T-cell (primary cell): ENCODE data around the gene PRTN3. TPM values are rescaled to one million over a fixed set of nuclear protein-coding genes. Genes with fewer than 3 reads are reported as not detected.

ENCODE experiments used
- ATAC-seq, 4 experiments: fragments of 200-7000 bp in 3 of 4; fragments of 150-1000 bp in 1 of 4; cut with Tn5 transposase; replicated peaks in 1 of 4; 1 replicate in 3 of 4; 2 replicates in 1 of 4; pipeline ENCODE4 v1.10.0; 2021; ENCODE audit warnings: moderate library complexity in 3 of 4, mild to moderate bottlenecking in 2 of 4, moderate number of reproducible peaks in 1 of 4
- CTCF ChIA-PET, 2 donors: fragments of 300-600 bp; sonication (Branson Sonifier 250); formaldehyde crosslinking; loops; one replicate each; lab custom pipeline; 2022; ENCODE audit warnings: antibody characterized with exemption in 2 of 2; lab: Charles Lee
- POLR2A ChIA-PET, 2 donors: fragments of 300-600 bp; sonication (Branson Sonifier 250); formaldehyde crosslinking; loops; one replicate each; lab custom pipeline; 2022; ENCODE audit warnings: antibody characterized with exemption in 2 of 2; lab: Charles Lee
- DNase-seq, 35 experiments: peaks; one replicate each; pipeline versions ENCODE4 v3.0.0 to v3.0.0-alpha.2; 2013 to 2023
- H3K27ac ChIP-seq: one replicate; pipeline ENCODE4 v1.5.1; 2013; ENCODE audit warnings: low read length
- H3K27me3 ChIP-seq, 2 experiments: replicated peaks in 1 of 2; 1 replicate in 1 of 2; 2 replicates in 1 of 2; pipeline versions ENCODE4 v1.6.1 to v1.7.0; 2013; ENCODE audit warnings: low read length in 1 of 2, mixed read lengths in 1 of 2; ENCODE audit not compliant: control insufficient read depth in 2 of 2, insufficient read depth in 2 of 2; ENCODE audit errors: extremely low read depth in 1 of 2
- H3K36me3 ChIP-seq, 2 donors: 1 replicate in 1 of 2; 2 replicates in 1 of 2; pipeline versions ENCODE4 v1.6.1 to v1.7.0; 2013; ENCODE audit warnings: low read length in 1 of 2; ENCODE audit not compliant: control insufficient read depth in 2 of 2, insufficient read depth in 1 of 2; ENCODE audit errors: extremely low read depth in 1 of 2
- H3K4me1 ChIP-seq, 2 experiments: 1 replicate in 1 of 2; 2 replicates in 1 of 2; pipeline versions ENCODE4 v1.6.1 to v1.7.0; 2013; ENCODE audit warnings: low read length in 2 of 2, mixed read lengths in 1 of 2; ENCODE audit not compliant: insufficient read depth in 2 of 2, control insufficient read depth in 1 of 2; ENCODE audit errors: extremely low read depth in 1 of 2
- H3K4me3 ChIP-seq, 2 donors: 1 replicate in 1 of 2; 2 replicates in 1 of 2; pipeline versions ENCODE4 v1.5.1 to v1.7.0; 2013; ENCODE audit warnings: mild to moderate bottlenecking in 2 of 2, low read length in 1 of 2, moderate library complexity in 1 of 2; ENCODE audit not compliant: control insufficient read depth in 1 of 2; ENCODE audit errors: extremely low read depth in 1 of 2
- H3K9me3 ChIP-seq: 2 replicates; pipeline ENCODE4 v1.7.0; 2013
- H3K27ac Mint-ChIP-seq, 2 donors: one replicate each; pipeline ENCODE4 v1.8.0; 2020 to 2021; ENCODE audit warnings: mild to moderate bottlenecking in 2 of 2, mixed read lengths in 2 of 2
- H3K27me3 Mint-ChIP-seq, 2 donors: one replicate each; pipeline ENCODE4 v1.8.0; 2021 to 2022; ENCODE audit warnings: mixed read lengths in 2 of 2
- H3K36me3 Mint-ChIP-seq: one replicate; pipeline ENCODE4 v1.8.0; 2021; ENCODE audit warnings: mixed read lengths
- H3K4me1 Mint-ChIP-seq, 3 donors: one replicate each; pipeline ENCODE4 v1.8.0; 2020 to 2022; ENCODE audit warnings: mixed read lengths in 3 of 3, mild to moderate bottlenecking in 1 of 3
- H3K4me3 Mint-ChIP-seq, 3 donors: one replicate each; pipeline ENCODE4 v1.8.0; 2020 to 2022; ENCODE audit warnings: mild to moderate bottlenecking in 3 of 3, mixed read lengths in 3 of 3, moderate library complexity in 3 of 3
- H3K9me3 Mint-ChIP-seq, 3 donors: one replicate each; pipeline ENCODE4 v1.8.0; 2020 to 2022; ENCODE audit warnings: mixed read lengths in 3 of 3
- WGBS: methylation state at CpG from one replicate; pipeline ENCODE4 v1.1.5; 2013; ENCODE audit warnings: missing lambda C conversion rate; ENCODE audit not compliant: insufficient coverage; 5-methylcytosine and 5-hydroxymethylcytosine counted together
- total RNA-seq, 35 experiments: library from RNA in 6 of 35; stranded (reverse) in 6 of 35; fragments of 120-200 nt in 1 of 35; gene quantifications; one replicate each; pipeline versions ENCODE4 v1.2.1 to v1.2.4 and lab custom pipeline; 2013 to 2026

The PRTN3 gene
- total RNA-seq, 5 donors from 2014 or later (not counting 1 experiment from before 2014, with no cell fraction given) = 0.50 TPM; not detected in 4

DNA sequence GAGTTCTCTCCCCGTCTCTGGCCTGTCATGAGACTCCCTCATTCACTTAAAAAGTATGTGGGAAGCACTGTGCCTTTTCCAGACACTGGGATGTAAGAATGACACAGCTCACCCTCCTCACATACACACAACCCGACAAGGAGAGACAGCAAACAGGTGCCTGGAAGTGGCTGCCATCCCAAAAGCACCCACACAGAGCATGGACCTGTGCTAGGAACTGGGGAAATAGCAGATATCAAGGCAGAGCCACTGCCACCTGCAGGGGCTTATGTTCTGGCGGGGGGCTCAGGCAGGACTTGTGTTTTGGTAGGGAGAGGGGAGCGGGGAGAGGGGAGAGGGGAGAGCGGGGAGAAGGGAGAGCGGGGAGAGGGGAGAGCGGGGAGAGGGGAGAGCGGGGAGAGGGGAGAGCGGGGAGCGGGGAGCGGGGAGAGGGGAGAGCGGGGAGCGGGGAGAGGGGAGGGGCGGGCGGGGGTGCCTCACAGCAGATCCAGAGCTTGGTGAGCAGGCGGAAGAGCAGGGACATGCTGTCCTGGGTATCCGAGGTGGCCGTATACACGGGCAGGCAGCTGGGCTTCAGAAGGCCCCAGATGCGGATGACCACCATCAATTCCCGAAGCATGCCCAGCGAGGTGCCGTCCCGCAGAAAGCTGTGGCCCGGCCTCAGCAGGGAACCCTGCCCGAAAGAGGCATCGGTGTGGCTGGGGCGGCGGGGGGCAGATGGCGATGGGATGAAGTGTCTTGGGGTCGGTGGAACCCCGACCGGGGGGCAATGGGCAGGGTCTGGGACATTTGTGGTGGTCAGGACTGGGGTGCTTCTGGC lies 30.9 kb downstream of the PRTN3 start:
- H3K36me3 Mint-ChIP-seq = peaks cover 16% of the 10 kb centered on the region
- peaks cover 10 to 18% (median 17%) of the 10 kb centered on the region in 3 donors for H3K4me1 Mint-ChIP-seq
- H3K27me3 ChIP-seq = no peaks in the 10 kb centered on the region
- no peak overlapping the region for H3K4me3 ChIP-seq
- peak overlapping the region; percentile 90 to 92 for H3K27ac Mint-ChIP-seq
- CTCF ChIA-PET = interaction anchor here in 1 of 2 donors (1.0 kb wide), 1 partner anchor 8 kb away, joined by 8 read pairs; no protein-coding TSS in a partner anchor
- peak overlapping the region; percentile 71 to 79 (median 79) for H3K4me3 Mint-ChIP-seq
- H3K36me3 ChIP-seq = peaks cover 12 to 23% of the 10 kb centered on the region in 2 donors
- ATAC-seq = peak in 2 of 4 experiments; percentile 0 to 7
- H3K27ac ChIP-seq = peak overlapping the region; percentile 65
- no peaks in the 10 kb centered on the region for H3K9me3 Mint-ChIP-seq
- no peaks in the 10 kb centered on the region for H3K9me3 ChIP-seq
- DNase-seq = peak in 6 of 35 experiments; percentile 15 to 62 (median 36)
- POLR2A ChIA-PET = interaction anchor here in 1 of 2 donors (0.7 kb wide), 1 partner anchor 39 kb away, joined by 5 read pairs; no protein-coding TSS in a partner anchor
- peaks cover 2 to 33% of the 10 kb centered on the region in 2 experiments for H3K4me1 ChIP-seq
- WGBS = 94% methylated on average over 18 of the region's 33 CpGs
- H3K27me3 Mint-ChIP-seq = no peaks in the 10 kb centered on the region

DNA sequence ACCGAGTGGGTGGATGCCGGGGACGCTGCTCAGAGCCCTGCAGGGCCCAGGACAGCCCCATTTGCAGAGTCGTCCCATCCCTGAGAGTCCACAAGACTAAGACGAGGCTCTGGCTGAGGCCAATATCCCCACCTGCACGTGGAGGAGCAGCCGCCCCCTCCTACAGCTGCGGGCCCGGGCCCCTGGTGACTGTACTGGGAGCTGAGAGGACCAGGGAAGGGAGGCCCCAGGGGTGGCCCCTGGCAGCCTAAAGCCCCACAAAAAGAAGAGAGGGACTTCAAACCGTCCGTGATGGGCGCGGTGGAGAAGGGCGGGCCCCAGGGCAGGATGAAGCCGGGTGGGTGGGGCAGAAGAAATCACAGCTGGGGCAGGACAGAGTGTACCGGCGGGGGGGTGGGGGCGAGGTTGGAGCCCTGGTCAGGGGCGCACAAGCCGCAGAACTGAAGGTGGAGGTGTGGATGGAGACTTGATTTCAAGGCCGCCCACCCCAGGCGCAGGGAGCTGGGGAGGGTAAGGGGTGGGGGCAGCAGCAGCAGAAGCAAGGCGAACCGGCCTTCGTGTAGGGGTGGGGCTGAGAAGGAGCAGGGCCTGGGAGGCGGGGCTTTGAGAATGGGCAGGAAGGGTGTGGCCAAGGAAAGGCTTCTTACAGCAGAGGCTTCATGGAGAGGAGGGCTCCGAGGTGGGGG lies 31.6 kb downstream of the PRTN3 start:
- peaks cover 12 to 27% of the 10 kb centered on the region in 2 donors for H3K36me3 ChIP-seq
- H3K4me1 ChIP-seq = peaks cover 2 to 33% of the 10 kb centered on the region in 2 experiments
- Mint-ChIP-seq H3K36me3 (peaks cover 14% of the 10 kb centered on the region), H3K27me3 (no peaks in the 10 kb centered on the region), H3K9me3 (no peaks in the 10 kb centered on the region), H3K4me1 (peaks cover 10 to 17% (median 16%) of the 10 kb centered on the region in 3 donors), H3K27ac (peak overlapping the region; percentile 89 to 92), H3K4me3 (peak overlapping the region; percentile 71 to 79 (median 79))
- peak overlapping the region; percentile 65 for H3K27ac ChIP-seq
- POLR2A ChIA-PET = interaction anchor here in 1 of 2 donors (0.7 kb wide), 1 partner anchor 38 kb away, joined by 5 read pairs; no protein-coding TSS in a partner anchor
- CTCF ChIA-PET = interaction anchor here in 1 of 2 donors (1.0 to 1.5 kb wide), 2 partner anchors 9 to 21 kb away, joined by 5 to 8 read pairs; partner anchors contain the start of genes MED16 and RNU6-9
- H3K4me3 ChIP-seq = peak overlapping the region in 1 of 2 donors; percentile 31
- H3K9me3 ChIP-seq = no peaks in the 10 kb centered on the region
- H3K27me3 ChIP-seq = no peaks in the 10 kb centered on the region
- ATAC-seq = peak; percentile 79 to 83 (median 81)
- DNase-seq = peak; percentile 70 to 92 (median 84)
- WGBS = 43% methylated on average over 15 of the region's 27 CpGs

DNA sequence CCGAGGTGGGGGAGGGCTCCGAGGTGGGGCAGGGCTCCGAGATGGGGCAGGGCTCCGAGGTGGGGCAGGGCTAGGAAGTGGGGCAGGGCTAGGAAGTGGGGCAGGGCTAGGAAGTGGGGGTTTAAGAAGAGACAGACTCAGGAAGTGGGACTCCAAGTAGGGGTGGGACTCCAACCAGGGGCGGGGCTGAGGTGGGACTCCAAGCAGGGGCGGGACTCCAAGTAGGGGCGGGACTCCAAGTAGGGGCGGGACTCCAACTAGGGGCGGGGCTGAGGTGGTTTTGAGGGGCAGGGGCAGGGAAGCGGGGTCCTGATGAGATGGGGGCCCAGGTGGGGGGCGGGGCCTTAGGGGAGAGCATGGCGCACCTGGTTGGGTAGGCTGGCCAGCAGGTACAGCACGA lies 32.3 kb downstream of the PRTN3 start:
- H3K9me3 Mint-ChIP-seq = no peaks in the 10 kb centered on the region
- H3K36me3 ChIP-seq = peaks cover 12 to 22% of the 10 kb centered on the region in 2 donors
- no peaks in the 10 kb centered on the region for H3K9me3 ChIP-seq
- H3K4me1 Mint-ChIP-seq = peaks cover 10 to 15% (median 14%) of the 10 kb centered on the region in 3 donors
- ATAC-seq = peak; percentile 74 to 86 (median 82)
- no peak overlapping the region for H3K27ac ChIP-seq
- peaks cover 12% of the 10 kb centered on the region for H3K36me3 Mint-ChIP-seq
- no peaks in the 10 kb centered on the region for H3K27me3 ChIP-seq
- peaks cover 2 to 30% of the 10 kb centered on the region in 2 experiments for H3K4me1 ChIP-seq
- ChIA-PET POLR2A (no interaction called here), CTCF (interaction anchor here in 1 of 2 donors (1.0 to 1.5 kb wide), 2 partner anchors 9 to 20 kb away, joined by 5 to 8 read pairs; partner anchors contain the start of genes MED16 and RNU6-9)
- WGBS = 37% methylated on average over 6 of the region's 13 CpGs
- peak; percentile 59 to 92 (median 80) for DNase-seq
- peak overlapping the region in 1 of 3 donors; percentile 79 for H3K4me3 Mint-ChIP-seq
- no peaks in the 10 kb centered on the region for H3K27me3 Mint-ChIP-seq
- H3K4me3 ChIP-seq = no peak overlapping the region
- peak overlapping the region in 1 of 2 donors; percentile 65 for H3K27ac Mint-ChIP-seq

DNA sequence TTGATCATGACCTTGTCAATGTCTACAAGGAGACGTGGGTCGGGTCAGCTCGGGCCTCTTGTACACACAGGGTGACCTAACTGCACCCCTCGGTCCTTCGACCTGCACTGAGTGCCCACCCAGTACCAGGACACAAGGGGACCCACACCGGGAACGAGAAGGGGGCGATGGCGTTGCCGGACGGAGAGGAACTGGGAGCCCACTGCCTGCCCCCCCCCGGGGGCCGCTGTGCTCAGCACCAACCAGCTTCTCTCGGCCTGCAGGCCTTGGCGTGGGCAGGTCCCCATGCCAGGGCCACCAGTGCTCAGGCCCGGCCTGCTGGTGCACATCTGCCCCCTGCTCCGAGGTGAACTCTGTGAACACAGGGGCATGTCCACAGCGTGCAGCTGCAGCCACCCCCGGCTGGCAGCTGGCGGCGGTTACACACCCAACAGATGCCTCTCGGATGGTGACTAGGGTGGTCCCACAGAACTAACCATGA lies 32.8 kb downstream of the PRTN3 start:
- H3K36me3 Mint-ChIP-seq = peaks cover 12% of the 10 kb centered on the region
- ATAC-seq (no peak), DNase-seq (no peak)
- peaks cover 12 to 21% of the 10 kb centered on the region in 2 donors for H3K36me3 ChIP-seq
- no peaks in the 10 kb centered on the region for H3K9me3 ChIP-seq
- no peaks in the 10 kb centered on the region for H3K27me3 ChIP-seq
- no peak overlapping the region for H3K4me3 Mint-ChIP-seq
- H3K27me3 Mint-ChIP-seq = no peaks in the 10 kb centered on the region
- peaks cover 2 to 30% of the 10 kb centered on the region in 2 experiments for H3K4me1 ChIP-seq
- 98% methylated on average over 22 of the region's 22 CpGs for WGBS
- no peak overlapping the region for H3K27ac Mint-ChIP-seq
- H3K4me3 ChIP-seq = no peak overlapping the region
- peaks cover 10 to 15% (median 14%) of the 10 kb centered on the region in 3 donors for H3K4me1 Mint-ChIP-seq
- POLR2A ChIA-PET = interaction anchor here in 1 of 2 donors (0.6 kb wide), 1 partner anchor 37 kb away, joined by 4 read pairs; no protein-coding TSS in a partner anchor
- no peaks in the 10 kb centered on the region for H3K9me3 Mint-ChIP-seq
- CTCF ChIA-PET = interaction anchor here in 1 of 2 donors (1.5 kb wide), 1 partner anchor 20 kb away, joined by 5 read pairs; the partner anchor contains the start of genes MED16 and RNU6-9
- H3K27ac ChIP-seq = no peak overlapping the region

- no peak for ATAC-seq
- H3K9me3 ChIP-seq = no peaks in the 10 kb centered on the region
- peaks cover 2 to 30% of the 10 kb centered on the region in 2 experiments for H3K4me1 ChIP-seq
- Mint-ChIP-seq H3K4me3 (no peak overlapping the region), H3K4me1 (peaks cover 10 to 15% (median 12%) of the 10 kb centered on the region in 3 donors), H3K27me3 (no peaks in the 10 kb centered on the region), H3K27ac (peak overlapping the region in 1 of 2 donors; percentile 28), H3K36me3 (peaks cover 15% of the 10 kb centered on the region), H3K9me3 (no peaks in the 10 kb centered on the region)
- no peak overlapping the region for H3K27ac ChIP-seq
- peaks cover 15 to 18% of the 10 kb centered on the region in 2 donors for H3K36me3 ChIP-seq
- H3K27me3 ChIP-seq = no peaks in the 10 kb centered on the region
- no peak for DNase-seq
- 100% methylated on average over 21 of the region's 28 CpGs for whole genome bisulfite sequencing
- CTCF ChIA-PET = interaction anchor here in 1 of 2 donors (0.6 to 1.4 kb wide), 2 partner anchors 12 to 51 kb away, joined by 3 to 4 read pairs; no protein-coding TSS in a partner anchor
- POLR2A ChIA-PET = interaction anchor here in 1 of 2 donors (0.6 kb wide), 1 partner anchor 77 kb away, joined by 5 read pairs; no protein-coding TSS in a partner anchor
- H3K4me3 ChIP-seq = no peak overlapping the region
Observed at GRCh38 chr19:875265-875879, 34.6 kb downstream of the PRTN3 start.
